ENCODE results near the gene BCAR3. TPM values are rescaled to one million over a fixed set of nuclear protein-coding genes. Genes with fewer than 3 reads are reported as not detected.

Gene BCAR3
- total RNA-seq, 2 donors from 2014 or later = 22.9 to 52.8 TPM

DNA sequence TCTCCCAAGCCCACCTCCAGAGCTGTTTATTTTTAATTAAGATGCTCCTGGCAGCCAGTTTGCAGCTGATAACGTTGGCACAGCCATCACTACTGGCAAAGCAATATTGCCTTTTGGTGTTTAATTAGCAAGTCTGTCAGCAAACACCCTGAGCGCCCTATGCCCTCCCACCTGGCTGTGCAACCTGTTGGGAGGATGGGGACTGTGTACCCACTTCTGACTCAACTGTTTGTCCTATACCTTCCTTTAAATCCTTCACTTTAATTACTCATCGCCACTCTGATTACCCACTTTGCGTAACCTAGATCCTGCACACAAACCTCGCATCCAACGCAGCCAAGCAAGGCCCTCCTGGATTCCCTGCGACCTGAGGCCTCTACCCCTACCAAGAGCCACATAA, 67.1 kb downstream of the BCAR3 start:
- Histone ChIP-seq H3K36me3 (no peaks in the 10 kb centered on the region), H3K27me3 (replicated peaks; ENCODE audit: insufficient read depth) (no peaks in the 10 kb centered on the region), H3K4me1 (replicated peaks) (no peaks in the 10 kb centered on the region), H3K27ac (peak overlapping the region; percentile 34 to 40), H3K4me3 (no peak overlapping the region), H3K9me3 (no peaks in the 10 kb centered on the region)
- intact Hi-C loops (cut with DNase I) = loop anchor here (5.0 to 10.0 kb wide), 2 partner anchors 167 to 270 kb away; partner anchors contain the start of genes DR1 and FNBP1L
- 83% methylated on average over 7 of the region's 7 CpGs for WGBS
- no peak for TF ChIP-seq POLR2A (IDR thresholded peaks at IDR 0.05)
- no peak for TF ChIP-seq CTCF (IDR thresholded peaks at IDR 0.05)
- no peak for DNase-seq (ENCODE audit: low spot score)

DNA sequence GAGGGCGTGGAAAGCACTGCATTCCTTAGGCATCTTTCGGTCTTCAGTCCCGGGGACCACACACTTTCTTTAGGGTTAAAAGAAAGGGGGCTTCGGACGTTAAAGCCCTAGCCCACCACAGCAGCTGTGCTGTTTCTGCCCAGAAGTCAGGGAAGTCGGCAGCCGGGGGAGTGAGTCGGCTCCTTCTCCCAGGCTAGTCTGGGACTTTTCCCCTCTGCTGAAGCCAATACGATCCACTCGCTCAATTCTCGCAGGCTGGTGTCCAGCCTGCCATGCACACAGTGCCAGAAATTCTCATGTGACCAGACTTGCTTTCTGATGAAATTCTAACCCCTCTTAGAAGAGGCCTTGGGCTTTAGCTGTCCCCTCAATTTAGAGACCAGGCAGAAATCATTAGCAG, 67.7 kb downstream of the BCAR3 start:
- H3K27ac ChIP-seq = peak overlapping the region; percentile 34 to 40
- peak overlapping the region; percentile 13 to 23 for H3K4me3 ChIP-seq

GRCh38 chr1:93612510-93612909, 69.1 kb downstream of the BCAR3 start:
- WGBS = 93% methylated on average over 3 of the region's 3 CpGs
- Histone ChIP-seq H3K9me3 (no peaks in the 10 kb centered on the region), H3K27me3 (replicated peaks; ENCODE audit: insufficient read depth) (no peaks in the 10 kb centered on the region), H3K36me3 (no peaks in the 10 kb centered on the region), H3K4me1 (replicated peaks) (no peaks in the 10 kb centered on the region), H3K27ac (no peak overlapping the region), H3K4me3 (no peak overlapping the region)
- no peak for DNase-seq (ENCODE audit: low spot score)
- intact Hi-C loops (cut with DNase I) = loop anchor here (5.0 to 10.0 kb wide), 2 partner anchors 165 to 268 kb away; partner anchors contain the start of genes DR1 and FNBP1L
- TF ChIP-seq POLR2AphosphoS5 (IDR thresholded peaks at IDR 0.05) (no peak), POLR2A (IDR thresholded peaks at IDR 0.05) (no peak), CTCF (IDR thresholded peaks at IDR 0.05) (no peak)

More for the DNA sequence above, 67.7 kb downstream of the BCAR3 start:
- Histone ChIP-seq H3K4me1 (replicated peaks) (no peaks in the 10 kb centered on the region), H3K27me3 (replicated peaks; ENCODE audit: insufficient read depth) (no peaks in the 10 kb centered on the region), H3K36me3 (no peaks in the 10 kb centered on the region), H3K9me3 (no peaks in the 10 kb centered on the region)
- DNase-seq (ENCODE audit: low spot score) = peak; percentile 46
- 14% methylated on average over 11 of the region's 11 CpGs for WGBS
- intact Hi-C loops (cut with DNase I) = loop anchor here (5.0 to 10.0 kb wide), 2 partner anchors 167 to 269 kb away; partner anchors contain the start of genes DR1 and FNBP1L
- TF ChIP-seq POLR2A (IDR thresholded peaks at IDR 0.05) = no peak
- TF ChIP-seq POLR2AphosphoS5 (IDR thresholded peaks at IDR 0.05) = peak; percentile 60

- TF ChIP-seq POLR2A (IDR thresholded peaks at IDR 0.05) (no peak), POLR2AphosphoS5 (IDR thresholded peaks at IDR 0.05) (no peak), CTCF (IDR thresholded peaks at IDR 0.05) (no peak)
- Histone ChIP-seq H3K4me1 (replicated peaks) (no peaks in the 10 kb centered on the region), H3K27me3 (replicated peaks; ENCODE audit: insufficient read depth) (no peaks in the 10 kb centered on the region), H3K9me3 (no peaks in the 10 kb centered on the region), H3K4me3 (no peak overlapping the region), H3K27ac (no peak overlapping the region), H3K36me3 (no peaks in the 10 kb centered on the region)
- WGBS = 93% methylated on average over 5 of the region's 5 CpGs
- intact Hi-C loops (cut with DNase I) = loop anchor here (5.0 to 10.0 kb wide), 2 partner anchors 164 to 267 kb away; partner anchors contain the start of genes DR1 and FNBP1L
- DNase-seq (ENCODE audit: low spot score) = no peak
Measured at GRCh38 chr1:93611668-93612067, 70.0 kb downstream of the BCAR3 start.

- no peaks in the 10 kb centered on the region for H3K27me3 ChIP-seq (replicated peaks; ENCODE audit: insufficient read depth)
- WGBS = 84% methylated on average over 8 of the region's 8 CpGs
- DNase-seq (ENCODE audit: low spot score) = no peak
- no peaks in the 10 kb centered on the region for H3K36me3 ChIP-seq
- TF ChIP-seq CTCF (IDR thresholded peaks at IDR 0.05) (no peak), POLR2A (IDR thresholded peaks at IDR 0.05) (no peak), POLR2AphosphoS5 (IDR thresholded peaks at IDR 0.05) (no peak)
- no peak overlapping the region for H3K27ac ChIP-seq
- intact Hi-C loops (cut with DNase I) = no loop called here
- no peaks in the 10 kb centered on the region for H3K4me1 ChIP-seq (replicated peaks)
- no peak overlapping the region for H3K4me3 ChIP-seq
- no peaks in the 10 kb centered on the region for H3K9me3 ChIP-seq
Measured at GRCh38 chr1:93609536-93609935, 72.1 kb downstream of the BCAR3 start.

Data from prostate gland (tissue), 2 donors.